ENCODE results near the gene CST11.

The CST11 gene

GRCh38 chr20:23461180-23461579, 8.5 kb upstream of the CST11 start:
- DNase-seq (ENCODE audit: low read depth) = no peak
- no peak overlapping the region for H3K4me3 ChIP-seq (ENCODE audit: low read depth, low read length)
- TF ChIP-seq CTCF (IDR thresholded peaks at IDR 0.05; ENCODE audit: insufficient read depth, low read depth, low read length, missing control alignments) = no peak

DNA sequence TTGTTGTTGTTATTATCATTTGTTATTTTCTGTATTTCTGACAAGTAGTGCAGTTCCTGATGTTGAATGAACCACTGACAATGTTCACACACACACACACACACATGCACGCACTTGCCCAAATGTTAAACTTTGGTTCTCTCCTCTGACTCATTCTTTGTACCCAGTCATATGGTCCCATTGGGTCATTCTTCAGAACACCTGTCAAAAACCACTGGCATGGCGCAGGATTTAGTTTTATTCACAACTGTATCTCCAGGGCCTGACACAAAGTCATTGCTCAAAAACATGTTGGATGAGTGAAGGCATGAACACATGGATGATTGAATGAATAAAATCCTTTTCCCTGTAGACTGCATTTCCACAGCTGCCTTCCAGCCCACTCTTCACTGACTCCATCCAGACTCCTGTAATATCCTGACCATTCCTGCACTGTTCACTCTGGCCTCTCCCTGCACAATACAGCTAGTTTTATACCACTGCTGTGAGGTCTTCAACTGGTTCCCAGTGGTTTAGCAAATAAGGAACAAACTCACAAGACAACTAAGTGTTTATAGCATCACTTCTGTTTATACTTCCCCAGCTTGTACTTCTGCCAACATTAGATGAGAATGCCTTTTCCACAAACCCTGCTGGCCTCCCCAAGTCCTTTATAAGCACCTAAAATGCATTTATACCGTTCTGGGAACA, 6.9 kb upstream of the CST11 start:
- DNase-seq (ENCODE audit: low read depth) = no peak
- H3K4me3 ChIP-seq (ENCODE audit: low read depth, low read length) = no peak overlapping the region
- no peak for TF ChIP-seq CTCF (IDR thresholded peaks at IDR 0.05; ENCODE audit: insufficient read depth, low read depth, low read length, missing control alignments)

DNA sequence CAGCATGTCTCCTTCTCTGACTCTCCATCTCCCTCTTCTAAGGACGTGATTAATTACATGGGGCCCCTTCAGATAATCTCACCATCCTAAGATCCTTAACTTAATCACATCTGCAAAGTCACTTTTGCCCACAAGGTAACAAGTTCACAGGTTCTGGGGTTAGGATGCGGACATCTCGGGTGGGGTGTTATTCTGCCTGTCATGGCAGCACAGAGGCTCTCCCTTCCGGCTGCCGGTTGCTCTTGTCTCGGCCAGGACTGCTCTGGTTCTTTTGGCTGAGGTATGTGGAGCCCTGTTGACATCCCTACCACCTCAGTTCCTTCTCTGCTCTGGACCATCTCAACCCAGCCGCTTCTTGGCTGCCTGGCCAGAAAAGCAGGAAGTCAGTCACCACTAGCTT, 4.2 kb upstream of the CST11 start:
- DNase-seq (ENCODE audit: low read depth) = no peak
- TF ChIP-seq CTCF (IDR thresholded peaks at IDR 0.05; ENCODE audit: insufficient read depth, low read depth, low read length, missing control alignments) = no peak
- H3K4me3 ChIP-seq (ENCODE audit: low read depth, low read length) = no peak overlapping the region

- TF ChIP-seq CTCF (IDR thresholded peaks at IDR 0.05; ENCODE audit: insufficient read depth, low read depth, low read length, missing control alignments) = no peak
- DNase-seq (ENCODE audit: low read depth) = no peak
- H3K4me3 ChIP-seq (ENCODE audit: low read depth, low read length) = no peak overlapping the region
Measured at GRCh38 chr20:23456409-23456808, 3.7 kb upstream of the CST11 start.

DNA sequence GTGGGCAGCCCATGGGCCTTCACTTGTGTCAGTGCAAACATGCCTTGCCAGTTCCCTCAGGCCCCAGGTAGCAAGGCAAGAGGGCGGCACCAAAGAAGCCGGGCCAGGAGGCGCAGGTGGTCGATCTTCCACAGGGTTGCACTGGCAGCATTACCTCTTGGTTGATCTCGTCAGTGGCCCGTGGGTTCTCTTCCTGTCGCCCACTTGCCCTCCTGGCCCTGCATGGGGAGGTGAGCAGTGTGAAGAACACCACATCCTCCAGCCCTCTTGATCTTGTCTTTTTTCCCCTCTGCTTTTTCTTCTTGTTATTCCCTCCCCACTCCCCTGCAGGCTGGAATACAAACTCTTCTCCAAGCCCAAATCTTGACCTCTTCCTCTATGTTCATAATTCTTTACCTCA, 3.0 kb upstream of the CST11 start:
- H3K4me3 ChIP-seq (ENCODE audit: low read depth, low read length) = no peak overlapping the region
- no peak for DNase-seq (ENCODE audit: low read depth)
- TF ChIP-seq CTCF (IDR thresholded peaks at IDR 0.05; ENCODE audit: insufficient read depth, low read depth, low read length, missing control alignments) = no peak

GRCh38 chr20:23454816-23455215, 2.1 kb upstream of the CST11 start:
- TF ChIP-seq CTCF (IDR thresholded peaks at IDR 0.05; ENCODE audit: insufficient read depth, low read depth, low read length, missing control alignments) = no peak
- no peak for DNase-seq (ENCODE audit: low read depth)

More at GRCh38 chr20:23454816-23455215, 2.1 kb upstream of the CST11 start:
- H3K4me3 ChIP-seq (ENCODE audit: low read depth, low read length) = no peak overlapping the region

Measured in GM12865 (cell line).